GM21528 (cell line): ENCODE measurements around the gene LCN15.
"Not testable (repeated sequence)": the region's sequence is repeated elsewhere in the genome, so short reads cannot be mapped to it uniquely, and the experiment has no call there.

ENCODE experiments used
- ATAC-seq: cut with Tn5 transposase; IDR thresholded peaks from one replicate; pipeline ENCODE4 v1.9.1; 2021; ENCODE audit warnings: mild to moderate bottlenecking, moderate library complexity; ENCODE audit not compliant: unreplicated experiment, low FRiP score

Gene LCN15

GRCh38 chr9:136757328-136757727 lies 7.0 kb downstream of the LCN15 start:
- ATAC-seq: no peak

GRCh38 chr9:136756836-136757235 lies 7.5 kb downstream of the LCN15 start:
- ATAC-seq: no peak

GRCh38 chr9:136756134-136756438 lies 8.2 kb downstream of the LCN15 start:
- no peak for ATAC-seq

GRCh38 chr9:136755302-136756133 lies 8.8 kb downstream of the LCN15 start:
- not testable (repeated sequence) for ATAC-seq

GRCh38 chr9:136754626-136755301 lies 9.6 kb downstream of the LCN15 start:
- no peak for ATAC-seq

- no peak for ATAC-seq
Measured at GRCh38 chr9:136754059-136754572, 10.2 kb downstream of the LCN15 start.

GRCh38 chr9:136753371-136754058 lies 10.8 kb downstream of the LCN15 start:
- no peak for ATAC-seq

GRCh38 chr9:136751814-136752213 lies 12.5 kb downstream of the LCN15 start:
- no peak for ATAC-seq

GRCh38 chr9:136751244-136751643 lies 13.1 kb downstream of the LCN15 start:
- no peak for ATAC-seq

GRCh38 chr9:136750526-136750925 lies 13.8 kb downstream of the LCN15 start:
- no peak for ATAC-seq

GRCh38 chr9:136748666-136749611 lies 15.4 kb downstream of the LCN15 start:
- ATAC-seq: no peak

GRCh38 chr9:136748201-136748600 lies 16.1 kb downstream of the LCN15 start, which contains the start of gene LCN6:
LCN6 (minus strand) TSS chr9:136748525; CDS start chr9:136748483, 42 bp downstream.
- no peak for ATAC-seq

- ATAC-seq: no peak
Measured at GRCh38 chr9:136747161-136748060, 16.9 kb downstream of the LCN15 start.

GRCh38 chr9:136746621-136747020 lies 17.7 kb downstream of the LCN15 start:
- no peak for ATAC-seq

- ATAC-seq: no peak
Measured at GRCh38 chr9:136746155-136746490, 18.2 kb downstream of the LCN15 start.

GRCh38 chr9:136745389-136746154 lies 18.7 kb downstream of the LCN15 start:
- no peak for ATAC-seq

GRCh38 chr9:136744773-136745172 lies 19.5 kb downstream of the LCN15 start:
- ATAC-seq: no peak

GRCh38 chr9:136743639-136744211 lies 20.6 kb downstream of the LCN15 start:
- ATAC-seq: no peak
